Measurements from ENCODE around the gene STK35.

Gene STK35

GRCh38 chr20:2089447-2089846 lies 12.2 kb upstream of the STK35 start:
- 100% methylated on average over 3 of the region's 5 CpGs for WGBS (ENCODE audit: insufficient coverage)
- peaks cover 0 to 35% (median 6%) of the 10 kb centered on the region in 5 experiments for H3K27me3 ChIP-seq (replicated peaks in 2 of 5; ENCODE audit: control insufficient read depth in 4 of 5, insufficient read depth in 5 of 5, low read length in 4 of 5)

GRCh38 chr20:2093159-2093781 lies 8.4 kb upstream of the STK35 start:
- H3K27ac ChIP-seq (ENCODE audit: insufficient read depth in 1 of 2, low read depth in 1 of 2, low read length in 2 of 2, poor library complexity in 1 of 2, severe bottlenecking in 2 of 2): no peak overlapping the region
- DNase-seq: peak; percentile 39 to 54 (median 51)
- CTCF ChIA-PET: interaction anchor here (1.0 to 3.8 kb wide), 8 partner anchors 9 to 126 kb away, joined by 3 to 15 read pairs (median 4); partner anchors contain the start of gene STK35

More at GRCh38 chr20:2089447-2089846, 12.2 kb upstream of the STK35 start:
- Histone ChIP-seq H3K27ac (ENCODE audit: insufficient read depth in 1 of 2, low read depth in 1 of 2, low read length in 2 of 2, poor library complexity in 1 of 2, severe bottlenecking in 2 of 2) (no peak overlapping the region), H3K36me3 (ENCODE audit: control insufficient read depth in 4 of 4, insufficient read depth in 4 of 4, low read length in 3 of 4) (no peaks in the 10 kb centered on the region), H3K4me3 (ENCODE audit: control insufficient read depth in 1 of 7, extremely low read depth in 1 of 7, insufficient read depth in 4 of 7, low read depth in 2 of 7, low read length in 6 of 7) (no peak overlapping the region), H3K4me1 (ENCODE audit: control extremely low read depth in 1 of 4, control insufficient read depth in 4 of 4, insufficient read depth in 4 of 4, low read length in 3 of 4) (peaks cover 0 to 4% (median 0%) of the 10 kb centered on the region in 4 experiments), H3K9me3 (ENCODE audit: control extremely low read depth in 1 of 5, control insufficient read depth in 4 of 5, insufficient read depth in 2 of 5, low read depth in 1 of 5, low read length in 4 of 5) (no peaks in the 10 kb centered on the region)
- CTCF ChIA-PET: interaction anchor here (0.9 to 1.4 kb wide), 2 partner anchors 83 to 88 kb away, joined by 3 to 4 read pairs; no protein-coding TSS in a partner anchor
- POLR2A ChIA-PET: no interaction called here
- no peak for DNase-seq

GRCh38 chr20:2093883-2094282 lies 7.7 kb upstream of the STK35 start:
- no peaks in the 10 kb centered on the region for H3K9me3 ChIP-seq (ENCODE audit: control extremely low read depth in 1 of 5, control insufficient read depth in 4 of 5, insufficient read depth in 2 of 5, low read depth in 1 of 5, low read length in 4 of 5)
- H3K27ac ChIP-seq (ENCODE audit: insufficient read depth in 1 of 2, low read depth in 1 of 2, low read length in 2 of 2, poor library complexity in 1 of 2, severe bottlenecking in 2 of 2): no peak overlapping the region
- H3K4me1 ChIP-seq (ENCODE audit: control extremely low read depth in 1 of 4, control insufficient read depth in 4 of 4, insufficient read depth in 4 of 4, low read length in 3 of 4): no peaks in the 10 kb centered on the region
- POLR2A ChIA-PET: no interaction called here
- no peaks in the 10 kb centered on the region for H3K36me3 ChIP-seq (ENCODE audit: control insufficient read depth in 4 of 4, insufficient read depth in 4 of 4, low read length in 3 of 4)
- H3K27me3 ChIP-seq (replicated peaks in 2 of 5; ENCODE audit: control insufficient read depth in 4 of 5, insufficient read depth in 5 of 5, low read length in 4 of 5): peaks cover 0 to 38% (median 2%) of the 10 kb centered on the region in 5 experiments
- WGBS (ENCODE audit: insufficient coverage): 48% methylated on average over 8 of the region's 8 CpGs
- H3K4me3 ChIP-seq (ENCODE audit: control insufficient read depth in 1 of 7, extremely low read depth in 1 of 7, insufficient read depth in 4 of 7, low read depth in 2 of 7, low read length in 6 of 7): no peak overlapping the region
- no peak for DNase-seq
- CTCF ChIA-PET: interaction anchor here (1.0 to 3.8 kb wide), 7 partner anchors 9 to 127 kb away, joined by 3 to 15 read pairs (median 5); partner anchors contain the start of gene STK35

More at GRCh38 chr20:2093159-2093781, 8.4 kb upstream of the STK35 start:
- Histone ChIP-seq H3K36me3 (ENCODE audit: control insufficient read depth in 4 of 4, insufficient read depth in 4 of 4, low read length in 3 of 4) (no peaks in the 10 kb centered on the region), H3K4me3 (ENCODE audit: control insufficient read depth in 1 of 7, extremely low read depth in 1 of 7, insufficient read depth in 4 of 7, low read depth in 2 of 7, low read length in 6 of 7) (no peak overlapping the region), H3K4me1 (ENCODE audit: control extremely low read depth in 1 of 4, control insufficient read depth in 4 of 4, insufficient read depth in 4 of 4, low read length in 3 of 4) (no peaks in the 10 kb centered on the region), H3K9me3 (ENCODE audit: control extremely low read depth in 1 of 5, control insufficient read depth in 4 of 5, insufficient read depth in 2 of 5, low read depth in 1 of 5, low read length in 4 of 5) (no peaks in the 10 kb centered on the region), H3K27me3 (replicated peaks in 2 of 5; ENCODE audit: control insufficient read depth in 4 of 5, insufficient read depth in 5 of 5, low read length in 4 of 5) (peaks cover 0 to 41% (median 3%) of the 10 kb centered on the region in 5 experiments)
- POLR2A ChIA-PET: interaction anchor here (0.6 kb wide), 1 partner anchor 72 kb away, joined by 3 read pairs; no protein-coding TSS in a partner anchor
- 40% methylated on average over 1 of the region's 4 CpGs for WGBS (ENCODE audit: insufficient coverage)

- 0% methylated on average over 50 of the region's 64 CpGs for WGBS (ENCODE audit: insufficient coverage)
- Histone ChIP-seq H3K27ac (ENCODE audit: insufficient read depth in 1 of 2, low read depth in 1 of 2, low read length in 2 of 2, poor library complexity in 1 of 2, severe bottlenecking in 2 of 2) (peak overlapping the region; percentile 100), H3K36me3 (ENCODE audit: control insufficient read depth in 4 of 4, insufficient read depth in 4 of 4, low read length in 3 of 4) (peaks cover 0 to 21% (median 5%) of the 10 kb centered on the region in 4 experiments), H3K4me3 (ENCODE audit: control insufficient read depth in 1 of 7, extremely low read depth in 1 of 7, insufficient read depth in 4 of 7, low read depth in 2 of 7, low read length in 6 of 7) (peak overlapping the region; percentile 79 to 96 (median 91)), H3K27me3 (replicated peaks in 2 of 5; ENCODE audit: control insufficient read depth in 4 of 5, insufficient read depth in 5 of 5, low read length in 4 of 5) (no peaks in the 10 kb centered on the region), H3K4me1 (ENCODE audit: control extremely low read depth in 1 of 4, control insufficient read depth in 4 of 4, insufficient read depth in 4 of 4, low read length in 3 of 4) (peaks cover 15 to 34% (median 33%) of the 10 kb centered on the region in 4 experiments), H3K9me3 (ENCODE audit: control extremely low read depth in 1 of 5, control insufficient read depth in 4 of 5, insufficient read depth in 2 of 5, low read depth in 1 of 5, low read length in 4 of 5) (no peaks in the 10 kb centered on the region)
- ChIA-PET POLR2A (no interaction called here), CTCF (interaction anchor here (2.8 kb wide), 1 partner anchor 8 kb away, joined by 11 read pairs; no protein-coding TSS in a partner anchor)
- DNase-seq: peak; percentile 94 to 96 (median 96)
Measured at GRCh38 chr20:2101865-2102584, 398 bp downstream of the STK35 start.

- peak overlapping the region; percentile 100 for H3K27ac ChIP-seq (ENCODE audit: insufficient read depth in 1 of 2, low read depth in 1 of 2, low read length in 2 of 2, poor library complexity in 1 of 2, severe bottlenecking in 2 of 2)
- H3K9me3 ChIP-seq (ENCODE audit: control extremely low read depth in 1 of 5, control insufficient read depth in 4 of 5, insufficient read depth in 2 of 5, low read depth in 1 of 5, low read length in 4 of 5): no peaks in the 10 kb centered on the region
- peak; percentile 88 to 94 (median 94) for DNase-seq
- peaks cover 15 to 34% (median 33%) of the 10 kb centered on the region in 4 experiments for H3K4me1 ChIP-seq (ENCODE audit: control extremely low read depth in 1 of 4, control insufficient read depth in 4 of 4, insufficient read depth in 4 of 4, low read length in 3 of 4)
- ChIA-PET POLR2A (interaction anchor here (0.6 kb wide), 1 partner anchor 73 kb away, joined by 3 read pairs; no protein-coding TSS in a partner anchor), CTCF (interaction anchor here (1.3 to 2.8 kb wide), 3 partner anchors 9 to 71 kb away, joined by 3 to 11 read pairs (median 7); no protein-coding TSS in a partner anchor)
- under 1% methylated on average over 75 of the region's 95 CpGs for WGBS (ENCODE audit: insufficient coverage)
- H3K36me3 ChIP-seq (ENCODE audit: control insufficient read depth in 4 of 4, insufficient read depth in 4 of 4, low read length in 3 of 4): peaks cover 0 to 29% (median 11%) of the 10 kb centered on the region in 4 experiments
- H3K27me3 ChIP-seq (replicated peaks in 2 of 5; ENCODE audit: control insufficient read depth in 4 of 5, insufficient read depth in 5 of 5, low read length in 4 of 5): no peaks in the 10 kb centered on the region
- peak overlapping the region; percentile 79 to 96 (median 91) for H3K4me3 ChIP-seq (ENCODE audit: control insufficient read depth in 1 of 7, extremely low read depth in 1 of 7, insufficient read depth in 4 of 7, low read depth in 2 of 7, low read length in 6 of 7)
Measured at GRCh38 chr20:2102585-2103460, 1.2 kb downstream of the STK35 start.

- WGBS (ENCODE audit: insufficient coverage): 3% methylated on average over 6 of the region's 13 CpGs
- ChIA-PET POLR2A (interaction anchor here (0.6 kb wide), 1 partner anchor 72 kb away, joined by 3 read pairs; no protein-coding TSS in a partner anchor), CTCF (interaction anchor here (1.3 to 2.8 kb wide), 3 partner anchors 9 to 70 kb away, joined by 3 to 11 read pairs (median 7); no protein-coding TSS in a partner anchor)
- H3K9me3 ChIP-seq (ENCODE audit: control extremely low read depth in 1 of 5, control insufficient read depth in 4 of 5, insufficient read depth in 2 of 5, low read depth in 1 of 5, low read length in 4 of 5): no peaks in the 10 kb centered on the region
- H3K4me3 ChIP-seq (ENCODE audit: control insufficient read depth in 1 of 7, extremely low read depth in 1 of 7, insufficient read depth in 4 of 7, low read depth in 2 of 7, low read length in 6 of 7): peak overlapping the region; percentile 79 to 96 (median 91)
- no peaks in the 10 kb centered on the region for H3K27me3 ChIP-seq (replicated peaks in 2 of 5; ENCODE audit: control insufficient read depth in 4 of 5, insufficient read depth in 5 of 5, low read length in 4 of 5)
- DNase-seq: no peak
- H3K4me1 ChIP-seq (ENCODE audit: control extremely low read depth in 1 of 4, control insufficient read depth in 4 of 4, insufficient read depth in 4 of 4, low read length in 3 of 4): peaks cover 15 to 34% (median 33%) of the 10 kb centered on the region in 4 experiments
- peaks cover 0 to 34% (median 12%) of the 10 kb centered on the region in 4 experiments for H3K36me3 ChIP-seq (ENCODE audit: control insufficient read depth in 4 of 4, insufficient read depth in 4 of 4, low read length in 3 of 4)
- peak overlapping the region; percentile 100 for H3K27ac ChIP-seq (ENCODE audit: insufficient read depth in 1 of 2, low read depth in 1 of 2, low read length in 2 of 2, poor library complexity in 1 of 2, severe bottlenecking in 2 of 2)
Measured at GRCh38 chr20:2103461-2104153, 2.0 kb downstream of the STK35 start.
